DMS53 treated with DMSO at 0.1 percent for 48 hours (cell line): Measurements from ENCODE around the gene DNAJC9.
"Not testable (repeated sequence)": the region's sequence is repeated elsewhere in the genome, so short reads cannot be mapped to it uniquely, and the experiment has no call there.

ENCODE experiments used
- DNase-seq: peaks from one replicate; lab custom pipeline; 2025; ENCODE audit not compliant: unreplicated experiment; lab: John Stamatoyannopoulos, UW

Gene DNAJC9, protein sequence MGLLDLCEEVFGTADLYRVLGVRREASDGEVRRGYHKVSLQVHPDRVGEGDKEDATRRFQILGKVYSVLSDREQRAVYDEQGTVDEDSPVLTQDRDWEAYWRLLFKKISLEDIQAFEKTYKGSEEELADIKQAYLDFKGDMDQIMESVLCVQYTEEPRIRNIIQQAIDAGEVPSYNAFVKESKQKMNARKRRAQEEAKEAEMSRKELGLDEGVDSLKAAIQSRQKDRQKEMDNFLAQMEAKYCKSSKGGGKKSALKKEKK

DNA sequence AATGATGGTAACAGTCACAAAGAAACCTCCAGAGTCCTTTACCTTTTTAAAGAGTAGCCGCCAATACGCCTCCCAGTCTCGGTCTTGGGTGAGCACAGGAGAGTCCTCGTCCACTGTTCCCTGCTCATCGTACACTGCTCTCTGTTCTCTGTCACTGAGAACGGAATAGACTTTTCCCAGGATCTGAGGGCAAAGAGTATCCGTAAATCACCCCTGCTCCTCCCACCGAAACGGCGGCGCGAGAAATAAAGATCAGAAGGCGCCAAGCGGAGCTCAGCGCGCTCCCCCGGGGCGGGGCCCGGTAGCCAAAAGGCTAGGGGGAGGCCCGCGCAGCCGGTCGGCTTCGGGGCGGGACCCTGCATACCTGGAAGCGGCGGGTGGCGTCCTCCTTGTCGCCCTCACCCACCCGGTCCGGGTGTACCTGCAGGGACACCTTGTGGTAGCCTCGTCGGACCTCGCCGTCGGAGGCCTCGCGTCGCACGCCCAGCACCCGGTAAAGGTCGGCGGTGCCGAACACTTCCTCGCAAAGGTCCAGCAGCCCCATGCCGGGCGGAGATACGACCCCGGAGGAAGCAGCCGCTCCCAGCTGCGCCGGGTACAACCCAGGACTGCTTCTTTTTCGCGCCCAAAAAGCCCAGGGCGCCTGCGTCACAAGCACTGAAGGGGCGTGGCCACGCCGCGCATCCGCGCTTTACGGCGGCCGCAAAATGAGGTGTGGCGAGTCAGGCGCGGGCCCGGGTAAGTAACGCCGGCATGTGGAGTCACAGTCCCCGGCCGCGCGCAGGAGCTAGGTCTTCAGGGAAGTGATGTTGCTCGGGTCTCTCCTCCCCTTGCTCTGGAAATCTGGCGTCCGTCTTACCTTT lies at the start of gene DNAJC9:
Gene DNAJC9, minus strand, starts transcription at position 610 of the 863 bp plus-strand sequence. Its CDS starts 66 bp downstream, at position 544.
- DNase-seq: peak; percentile 91

DNA sequence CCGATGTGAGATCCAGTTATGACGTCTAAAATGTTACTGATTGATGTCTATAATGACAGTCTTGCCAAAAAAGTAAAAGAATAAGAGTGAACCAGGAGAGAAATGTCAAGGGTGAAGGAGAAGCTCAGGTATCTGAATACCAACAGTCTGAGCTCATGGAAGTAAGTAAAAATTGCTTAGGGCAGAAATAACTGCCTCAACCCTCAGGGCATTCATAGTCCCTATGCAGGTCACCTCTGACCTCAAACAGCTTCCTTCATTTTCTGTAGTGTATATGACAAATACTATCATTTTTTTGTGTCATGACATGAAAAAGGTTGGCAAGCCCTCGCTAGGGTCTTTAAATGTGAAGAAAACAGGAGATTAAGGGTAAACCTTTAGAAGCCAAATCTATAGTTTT lies 46.4 kb upstream of the DNAJC9 start:
- DNase-seq: no peak

DNA sequence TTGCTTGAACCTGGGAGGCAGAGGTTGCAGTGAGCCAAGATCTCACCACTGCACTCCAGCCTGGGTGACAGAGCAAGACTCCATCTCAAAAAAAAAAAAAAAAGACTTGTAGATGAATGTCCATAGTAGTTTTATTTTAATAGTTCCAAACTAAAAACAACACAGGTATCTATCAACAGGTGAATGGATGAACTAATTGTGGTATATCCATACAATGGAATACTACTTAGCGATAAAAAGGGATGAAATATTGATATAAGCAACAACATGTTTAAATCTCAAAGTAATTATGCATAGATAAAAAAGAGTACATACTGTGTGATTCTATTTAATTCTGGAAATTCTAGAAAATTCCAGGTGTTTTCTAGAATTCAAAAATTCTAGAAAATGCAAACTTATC lies 42.9 kb upstream of the DNAJC9 start:
- DNase-seq: no peak

DNA sequence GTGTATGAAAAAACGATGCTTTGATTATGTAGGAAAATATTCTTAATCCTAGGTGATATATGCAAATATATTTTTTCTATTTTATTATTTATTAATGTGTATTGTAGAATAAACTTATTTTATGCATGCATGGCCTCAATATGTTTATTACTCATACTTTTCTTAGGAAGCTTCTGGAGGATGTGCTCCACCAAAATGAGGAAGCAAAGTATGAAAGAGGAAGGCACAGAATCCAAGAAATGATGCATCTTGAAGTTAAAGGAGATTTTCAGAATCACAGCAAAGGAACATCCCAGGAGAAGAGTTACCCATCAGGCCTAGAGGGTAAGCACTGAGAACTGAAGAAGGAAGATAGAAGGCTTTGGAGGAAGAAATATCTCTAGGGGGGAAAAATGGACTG lies 40.4 kb upstream of the DNAJC9 start:
- no peak for DNase-seq

DNA sequence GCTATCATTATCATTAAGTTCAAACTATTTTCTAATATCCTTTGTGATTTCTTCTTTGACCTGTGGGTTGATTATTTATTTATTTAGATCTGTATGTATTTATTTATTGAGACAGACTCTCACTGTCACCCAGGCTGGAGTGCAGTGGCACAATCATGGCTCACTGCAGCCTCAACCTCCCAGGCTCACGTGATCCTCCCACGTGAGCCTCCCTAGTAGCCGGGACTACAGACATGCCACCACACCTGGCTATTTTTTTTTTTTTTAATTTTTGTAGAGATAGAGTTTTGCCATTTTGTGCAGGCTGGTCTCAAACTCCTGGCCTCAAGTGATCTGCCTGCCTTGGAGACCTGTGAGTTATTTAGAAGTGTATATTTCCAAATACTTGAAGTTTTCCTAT lies 34.0 kb upstream of the DNAJC9 start:
- no peak for DNase-seq

DNA sequence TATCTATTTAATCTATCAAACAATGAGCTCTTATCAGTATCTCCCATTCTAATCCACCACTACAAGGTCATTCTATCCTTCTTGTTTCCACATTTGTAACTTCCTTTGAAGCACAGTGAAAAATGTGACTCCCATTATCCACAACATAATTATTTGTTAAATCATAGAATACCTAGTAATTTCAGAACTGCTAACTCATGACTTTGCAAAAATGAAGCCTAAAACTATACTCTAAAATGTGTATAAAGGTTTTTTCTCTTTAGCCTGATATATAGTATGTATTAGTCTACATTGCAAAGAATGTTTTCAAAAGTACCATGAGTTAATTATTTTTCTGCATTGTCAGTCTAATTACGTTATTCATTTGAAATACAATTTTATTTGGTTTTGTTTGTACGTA lies 17.4 kb upstream of the DNAJC9 start:
- DNase-seq: no peak

DNA sequence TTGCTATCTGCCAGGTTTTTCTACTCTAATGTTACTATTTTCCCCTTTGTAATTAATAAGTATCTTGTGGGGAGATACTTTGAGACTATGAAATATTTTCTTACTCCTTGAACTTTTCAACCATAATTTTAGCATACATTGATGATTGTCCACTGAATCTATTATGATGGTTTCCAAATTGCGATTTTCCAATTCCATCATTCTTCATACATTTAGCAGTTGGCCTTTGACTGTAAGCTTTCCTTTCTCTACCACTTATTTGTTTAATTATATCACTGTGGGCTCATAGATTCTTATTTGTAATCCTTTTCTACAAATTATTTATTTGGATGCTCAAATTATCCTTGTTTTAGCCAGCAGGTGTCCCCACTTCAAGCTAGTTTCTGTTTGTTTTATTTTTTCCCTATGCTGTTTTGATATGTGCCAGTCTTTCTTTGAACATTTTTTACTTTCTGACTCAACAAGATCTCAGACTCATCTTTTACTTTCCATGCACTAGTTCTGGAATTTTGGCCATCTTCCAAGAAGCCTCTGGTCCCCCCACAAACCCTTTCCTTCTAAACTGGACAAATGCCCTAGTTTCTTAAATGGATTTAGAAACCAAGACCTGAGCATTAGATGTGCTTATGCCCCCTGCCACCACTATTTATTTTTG lies 16.8 kb upstream of the DNAJC9 start:
- peak; percentile 30 for DNase-seq

DNA sequence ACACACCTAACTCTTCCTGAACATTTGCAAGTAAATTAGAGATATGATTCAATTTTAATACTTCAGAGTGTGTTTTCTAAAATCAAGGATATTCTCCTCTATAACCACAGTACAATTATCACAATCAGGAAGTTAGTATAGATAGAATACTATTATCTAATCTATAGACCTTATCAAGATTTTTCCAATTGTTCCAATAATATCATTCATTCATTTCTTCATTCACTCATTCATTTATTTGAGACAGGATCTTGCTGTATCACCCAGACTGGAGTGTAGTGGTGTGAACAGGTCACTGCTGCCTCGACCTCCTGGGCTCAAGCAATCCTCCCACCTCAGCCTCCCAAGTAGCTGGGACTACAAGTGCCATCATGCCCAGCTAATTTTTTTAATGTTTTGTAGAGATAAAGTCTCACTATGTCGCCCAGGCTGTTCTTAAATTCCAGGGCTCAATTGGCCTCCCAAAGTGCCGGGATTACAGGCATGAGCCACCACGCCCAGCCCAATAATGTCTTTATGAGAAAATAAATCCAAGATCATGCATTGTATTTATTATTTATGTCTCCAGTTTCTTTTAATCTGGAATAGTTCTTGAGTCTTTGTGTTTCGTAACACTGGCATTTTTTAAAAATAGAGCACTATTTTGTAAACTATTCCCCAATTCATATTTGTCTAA lies 16.0 kb upstream of the DNAJC9 start:
- DNase-seq: no peak

DNA sequence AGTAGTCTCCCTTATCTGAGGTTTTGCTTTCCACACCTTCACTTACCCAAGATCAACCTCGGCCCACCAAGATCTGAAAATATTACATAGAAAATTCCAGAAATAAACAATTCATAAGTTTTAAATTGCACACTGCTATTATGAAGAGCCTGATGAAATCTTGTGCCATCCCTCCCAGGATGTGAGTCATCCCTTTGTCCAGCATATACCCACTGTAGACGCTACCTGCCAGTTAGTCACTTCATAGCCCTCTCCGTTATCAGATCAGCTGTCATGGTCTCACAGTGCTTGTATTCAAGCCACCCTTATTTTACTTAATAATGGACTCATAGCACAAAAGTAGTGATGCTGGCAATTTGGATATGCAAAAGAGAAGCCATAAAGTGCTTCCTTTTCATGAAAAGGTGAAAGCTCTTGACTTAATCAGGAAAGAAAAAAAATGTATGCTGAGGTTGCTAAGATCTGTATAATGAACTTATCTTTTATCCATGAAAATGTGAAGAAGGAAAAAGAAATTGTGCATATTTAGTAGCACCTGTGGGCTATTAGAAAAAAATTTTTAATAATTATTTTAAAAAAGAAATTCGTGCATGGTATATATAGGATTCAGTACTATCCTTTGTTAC lies 15.2 kb upstream of the DNAJC9 start:
- DNase-seq: peak; percentile 83

DNA sequence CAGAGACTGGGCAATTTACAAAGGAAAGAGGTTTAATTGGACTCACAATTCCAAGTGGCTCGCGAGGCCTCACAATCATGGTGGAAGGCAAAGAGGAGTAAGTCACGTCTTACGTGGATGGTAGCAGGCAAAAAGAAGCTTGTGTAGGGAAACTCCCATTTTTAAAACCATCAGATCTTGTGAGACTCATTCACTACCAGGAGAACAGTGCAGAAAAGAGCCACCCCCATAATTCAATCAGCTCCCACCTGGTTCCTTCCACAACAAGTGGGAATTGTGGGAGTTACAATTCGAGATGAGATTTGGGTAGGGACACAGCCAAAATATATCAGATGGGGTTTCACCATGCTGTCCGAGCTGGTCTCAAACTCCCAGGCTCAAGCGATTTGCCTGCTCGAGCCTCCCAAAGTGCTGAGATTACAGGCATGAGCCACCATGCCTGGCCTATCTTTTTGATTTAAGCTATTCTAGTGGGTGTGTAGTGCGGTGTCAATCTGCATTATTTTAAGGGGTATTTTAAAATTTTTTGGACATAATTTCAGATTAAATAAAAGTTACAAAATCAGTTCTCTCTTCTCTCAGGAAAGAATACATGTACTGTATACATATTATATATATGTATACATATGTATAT lies 14.4 kb upstream of the DNAJC9 start:
- DNase-seq: no peak

DNA sequence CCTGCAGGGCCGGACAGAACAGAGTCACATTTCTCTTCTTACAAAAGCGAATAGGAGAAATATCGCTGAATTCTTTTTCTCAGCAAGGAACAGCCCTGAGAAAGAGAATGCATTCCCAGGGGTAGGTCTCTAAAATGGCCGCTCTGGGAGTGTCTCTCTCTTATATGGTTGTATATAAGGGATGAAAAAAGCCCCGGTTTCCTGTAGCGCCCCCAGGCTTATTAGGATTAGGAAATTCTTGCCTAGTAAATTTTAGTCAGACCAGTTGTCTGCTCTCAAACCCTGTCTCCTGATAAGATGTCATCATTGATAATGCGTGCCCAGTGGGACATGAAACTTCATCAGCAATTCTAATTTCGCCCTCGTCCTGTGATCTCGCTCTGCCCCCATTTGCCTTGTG lies 11.6 kb upstream of the DNAJC9 start:
- not testable (repeated sequence) for DNase-seq

DNA sequence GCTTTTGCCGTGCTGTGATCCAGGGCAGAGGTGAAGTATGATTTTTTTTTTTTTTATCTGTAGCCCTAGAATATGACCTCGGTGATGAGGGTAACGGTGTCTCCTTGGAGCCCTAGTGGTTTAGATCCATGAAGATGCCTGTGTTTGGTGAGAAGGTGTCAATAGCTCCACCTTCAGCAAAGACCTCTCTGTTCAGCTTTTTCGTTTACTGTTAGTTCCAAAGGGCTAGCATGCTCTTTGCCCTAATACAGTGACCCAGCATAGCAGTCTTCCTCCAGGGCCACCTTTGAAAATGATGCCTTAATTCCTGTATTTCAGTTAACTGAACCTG lies 6.1 kb upstream of the DNAJC9 start:
- DNase-seq: peak; percentile 8

DNA sequence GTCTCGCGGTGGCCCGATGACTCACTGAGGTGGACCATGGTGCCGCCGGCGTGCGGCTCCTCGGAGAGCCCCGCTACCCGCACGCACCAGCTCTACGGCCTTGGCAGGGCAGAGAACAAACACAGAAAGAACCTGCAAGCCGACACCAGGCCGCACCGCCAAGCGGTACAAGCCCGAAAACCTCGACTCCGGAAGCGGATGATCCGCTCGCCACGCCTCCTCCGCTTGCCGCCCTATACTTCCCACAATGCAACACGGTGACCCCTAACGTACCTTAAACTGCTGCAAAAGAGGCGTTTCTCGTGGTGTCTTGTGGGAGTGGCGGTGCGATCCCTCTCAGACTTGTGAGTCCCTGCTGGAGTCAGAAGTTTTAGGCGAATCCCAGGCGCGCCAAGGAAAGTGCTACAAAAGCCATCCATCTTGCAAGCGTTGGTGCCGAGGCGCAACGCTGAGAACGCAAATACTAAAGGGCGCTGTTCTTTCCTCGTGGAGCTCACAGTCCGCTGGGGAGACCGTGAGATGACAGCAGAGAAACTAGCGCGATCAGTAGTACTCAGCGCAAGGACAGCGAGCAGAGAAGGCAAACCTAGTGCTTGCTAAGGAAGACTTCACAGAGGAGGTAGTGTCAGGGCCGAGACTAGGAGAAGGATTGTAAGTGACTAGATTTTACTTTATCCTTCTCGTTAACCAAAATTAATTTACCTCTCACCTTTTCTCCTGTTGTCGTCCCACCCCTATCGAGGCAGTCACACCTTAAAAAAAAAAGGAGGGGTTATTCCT lies 5.6 kb upstream of the DNAJC9 start, which contains the start of gene MRPS16:
Gene MRPS16, minus strand, starts transcription at position 200 of the 780 bp plus-strand sequence. Its CDS starts 162 bp downstream, at position 38.
- DNase-seq: peak; percentile 94

DNA sequence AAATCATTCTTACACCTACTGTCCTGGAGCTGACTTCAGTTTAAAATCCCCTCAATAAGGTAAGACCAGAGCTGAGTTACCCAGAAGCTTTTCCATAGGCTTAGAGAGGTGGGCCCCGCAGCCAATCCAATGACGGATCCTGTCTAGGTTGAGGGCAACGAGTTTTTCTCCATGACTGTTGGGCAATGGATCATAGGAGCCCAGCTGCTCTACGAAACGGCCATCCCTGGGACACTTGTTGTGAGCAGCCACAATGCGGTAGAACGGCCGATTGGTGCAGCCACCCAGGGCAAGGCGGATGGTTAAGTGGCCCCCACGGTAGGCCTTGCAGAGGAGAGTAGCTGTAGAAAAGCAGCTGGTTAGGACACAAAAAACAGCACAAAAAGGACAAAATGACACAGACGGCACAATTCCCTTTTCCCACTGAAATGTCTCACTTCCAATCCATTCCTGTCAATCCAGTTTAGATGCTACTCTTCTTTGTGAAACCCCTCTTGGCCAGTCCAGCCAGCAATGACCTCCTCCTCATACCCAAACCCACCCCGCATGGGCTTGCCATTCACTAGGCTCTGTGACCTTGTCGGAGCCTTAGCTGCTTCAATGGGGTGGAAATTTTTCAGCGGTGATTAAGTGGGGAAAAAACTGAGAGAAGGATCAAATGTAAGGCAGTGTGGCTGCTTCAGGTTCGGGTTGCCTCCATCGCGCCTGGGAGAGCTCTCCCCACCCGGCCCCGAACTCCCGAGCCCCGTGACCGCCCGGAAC lies 4.8 kb upstream of the DNAJC9 start:
- DNase-seq: no peak

DNA sequence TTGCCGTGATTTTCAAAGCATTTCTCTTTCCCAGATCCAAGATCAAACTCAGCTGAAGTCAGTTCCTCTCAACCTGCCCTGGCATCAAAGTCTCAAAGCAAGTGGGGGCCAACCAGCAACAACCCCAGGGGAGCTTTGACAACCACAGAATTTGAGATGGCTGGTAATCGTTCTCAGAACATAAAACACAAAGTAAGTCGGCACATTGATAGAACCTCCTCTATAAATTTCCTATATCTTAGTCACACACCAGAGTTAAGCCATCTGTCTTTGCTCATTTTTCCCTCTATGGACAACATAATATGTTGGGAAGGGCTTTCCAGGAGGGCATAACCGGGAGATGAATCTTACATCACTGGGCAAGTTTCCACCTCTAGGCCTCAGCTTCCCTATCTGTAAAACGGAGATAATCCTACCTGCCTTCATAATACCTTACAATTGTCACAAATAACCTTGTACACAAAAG lies 1.2 kb upstream of the DNAJC9 start:
- DNase-seq: no peak

DNA sequence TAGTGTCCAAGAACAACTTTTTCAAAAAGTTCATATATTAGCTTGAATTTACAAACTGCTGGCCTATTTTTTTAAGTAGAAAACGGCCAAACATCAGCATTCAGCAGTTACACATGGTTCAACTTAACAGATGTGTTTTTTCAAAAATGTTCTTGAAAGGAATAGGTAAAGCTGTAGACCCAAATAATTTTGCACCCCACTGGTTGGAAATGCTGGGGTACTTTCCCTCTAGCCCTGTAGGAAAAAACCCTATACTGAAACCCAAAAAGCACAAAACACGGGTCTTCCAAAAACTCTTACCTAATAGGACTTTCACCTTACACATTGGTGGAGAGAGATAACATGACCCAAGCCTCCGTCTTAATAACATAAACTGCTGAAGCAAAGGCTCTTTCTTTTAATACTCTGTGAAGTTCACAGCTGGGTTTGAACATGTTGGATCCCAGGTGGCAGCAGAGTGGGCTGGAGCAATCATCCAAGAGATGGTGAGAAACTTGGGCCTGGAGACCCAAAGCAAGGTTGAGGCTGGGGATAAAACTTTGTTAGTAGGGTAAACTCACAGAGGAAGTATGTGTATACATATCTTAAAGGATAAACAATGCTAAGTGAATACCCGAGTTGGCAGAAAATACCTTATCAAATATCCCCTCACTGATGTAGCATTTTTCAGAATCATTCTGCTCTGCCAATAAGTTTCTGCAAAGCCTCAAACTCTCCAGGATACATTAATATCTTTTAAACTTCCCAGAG lies 629 bp upstream of the DNAJC9 start:
- peak; percentile 22 for DNase-seq

DNA sequence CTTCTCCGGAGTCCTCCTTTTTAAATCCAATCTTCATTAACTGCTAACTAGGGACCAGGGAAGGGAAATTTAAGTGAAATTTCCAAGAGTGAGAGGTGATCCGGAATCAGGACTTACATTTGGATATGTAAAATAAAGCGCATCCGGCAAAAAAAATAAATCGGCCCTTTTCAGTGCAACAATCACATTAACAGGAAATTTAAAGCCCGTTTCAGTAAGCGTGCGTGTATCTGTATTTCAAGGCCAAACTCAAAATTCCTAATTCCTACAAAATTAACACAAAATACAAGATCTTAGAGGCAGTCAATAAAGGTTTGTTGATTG lies 771 bp downstream of the DNAJC9 start:
- DNase-seq: no peak

DNA sequence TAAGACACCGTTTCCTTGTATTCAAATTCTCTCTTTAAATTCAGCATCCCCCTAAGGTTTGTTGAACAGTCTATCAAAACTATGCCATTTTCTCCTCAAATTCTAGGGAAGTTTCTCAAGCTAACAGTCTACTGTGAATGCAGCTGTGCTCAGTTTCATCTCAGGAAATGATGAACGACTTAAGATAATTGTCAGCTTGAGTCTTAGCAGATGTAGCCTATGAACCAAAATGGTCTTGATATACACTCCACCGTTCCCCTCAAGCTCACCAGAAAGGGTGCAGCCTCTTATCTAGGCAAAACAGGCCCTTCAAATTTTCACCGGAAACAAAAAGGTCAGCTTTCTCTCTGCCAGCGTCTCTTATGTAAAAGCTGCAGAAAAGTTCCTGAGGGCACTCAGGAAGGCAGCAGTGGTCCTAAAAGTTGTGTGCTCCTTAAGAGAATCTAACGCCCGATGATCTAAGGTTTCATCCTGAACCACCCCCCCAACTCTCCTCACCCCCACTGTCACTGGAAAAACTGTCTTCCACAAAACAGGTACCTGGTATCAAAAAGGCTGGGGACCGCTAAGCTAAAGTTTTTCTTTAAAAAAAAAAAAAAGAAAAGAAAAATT lies 2.1 kb downstream of the DNAJC9 start:
- DNase-seq: no peak
